Fibroblast of villous mesenchyme (primary cell): Measurements from ENCODE around the gene HILPDA. TPM values are rescaled to one million over a fixed set of nuclear protein-coding genes. Genes with fewer than 3 reads are reported as not detected.
"Not testable (repeated sequence)": the region's sequence is repeated elsewhere in the genome, so short reads cannot be mapped to it uniquely, and the experiment has no call there.

Source experiments
- DNase-seq: peaks from one replicate; pipeline ENCODE4 v3.0.0-alpha.2; 2010; ENCODE audit warnings: low read depth
- H3K4me3 ChIP-seq: 2 replicates; pipeline ENCODE4 v1.5.1; 2011; ENCODE audit warnings: low read depth, mild to moderate bottlenecking, low read length
- total RNA-seq: library from RNA; depleted of rRNA; stranded (reverse); fragments of >200 nt; gene quantifications from 2 replicates; pipeline ENCODE4 v1.2.3, GENCODE V29; 2012
- TF ChIP-seq, protein P1 (sequence below): IDR thresholded peaks from 2 replicates; pipeline ENCODE4 v1.5.1; 2012; ENCODE audit warnings: low read depth, mild to moderate bottlenecking, low read length; ENCODE audit not compliant: insufficient read depth

The HILPDA gene
- total RNA-seq, 1 donor = 14.7 TPM

DNA sequence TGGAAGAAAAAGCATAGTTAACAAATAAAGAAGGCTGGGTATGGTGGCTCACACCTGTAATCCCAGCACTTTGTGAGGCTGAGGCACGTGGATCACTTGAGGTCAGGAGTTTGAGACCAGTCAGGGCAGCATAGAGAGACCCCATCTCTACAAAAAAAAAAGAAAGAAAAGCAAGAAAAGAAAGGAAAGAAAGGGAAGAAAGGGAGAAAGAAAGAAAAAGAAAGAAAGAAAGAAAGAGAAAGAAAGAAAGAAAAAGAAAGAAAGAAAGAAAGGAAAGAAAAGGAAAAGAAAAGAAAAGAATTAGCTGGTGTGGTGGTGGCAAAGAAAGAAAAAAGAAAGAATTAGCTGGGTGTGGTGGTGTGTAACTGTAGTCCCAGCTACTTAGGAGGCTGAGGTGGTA is 3.1 kb upstream of the HILPDA start:
- TF ChIP-seq, protein P1, sequence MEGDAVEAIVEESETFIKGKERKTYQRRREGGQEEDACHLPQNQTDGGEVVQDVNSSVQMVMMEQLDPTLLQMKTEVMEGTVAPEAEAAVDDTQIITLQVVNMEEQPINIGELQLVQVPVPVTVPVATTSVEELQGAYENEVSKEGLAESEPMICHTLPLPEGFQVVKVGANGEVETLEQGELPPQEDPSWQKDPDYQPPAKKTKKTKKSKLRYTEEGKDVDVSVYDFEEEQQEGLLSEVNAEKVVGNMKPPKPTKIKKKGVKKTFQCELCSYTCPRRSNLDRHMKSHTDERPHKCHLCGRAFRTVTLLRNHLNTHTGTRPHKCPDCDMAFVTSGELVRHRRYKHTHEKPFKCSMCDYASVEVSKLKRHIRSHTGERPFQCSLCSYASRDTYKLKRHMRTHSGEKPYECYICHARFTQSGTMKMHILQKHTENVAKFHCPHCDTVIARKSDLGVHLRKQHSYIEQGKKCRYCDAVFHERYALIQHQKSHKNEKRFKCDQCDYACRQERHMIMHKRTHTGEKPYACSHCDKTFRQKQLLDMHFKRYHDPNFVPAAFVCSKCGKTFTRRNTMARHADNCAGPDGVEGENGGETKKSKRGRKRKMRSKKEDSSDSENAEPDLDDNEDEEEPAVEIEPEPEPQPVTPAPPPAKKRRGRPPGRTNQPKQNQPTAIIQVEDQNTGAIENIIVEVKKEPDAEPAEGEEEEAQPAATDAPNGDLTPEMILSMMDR = no peak
- no peak for DNase-seq
- no peak overlapping the region for H3K4me3 ChIP-seq

DNA sequence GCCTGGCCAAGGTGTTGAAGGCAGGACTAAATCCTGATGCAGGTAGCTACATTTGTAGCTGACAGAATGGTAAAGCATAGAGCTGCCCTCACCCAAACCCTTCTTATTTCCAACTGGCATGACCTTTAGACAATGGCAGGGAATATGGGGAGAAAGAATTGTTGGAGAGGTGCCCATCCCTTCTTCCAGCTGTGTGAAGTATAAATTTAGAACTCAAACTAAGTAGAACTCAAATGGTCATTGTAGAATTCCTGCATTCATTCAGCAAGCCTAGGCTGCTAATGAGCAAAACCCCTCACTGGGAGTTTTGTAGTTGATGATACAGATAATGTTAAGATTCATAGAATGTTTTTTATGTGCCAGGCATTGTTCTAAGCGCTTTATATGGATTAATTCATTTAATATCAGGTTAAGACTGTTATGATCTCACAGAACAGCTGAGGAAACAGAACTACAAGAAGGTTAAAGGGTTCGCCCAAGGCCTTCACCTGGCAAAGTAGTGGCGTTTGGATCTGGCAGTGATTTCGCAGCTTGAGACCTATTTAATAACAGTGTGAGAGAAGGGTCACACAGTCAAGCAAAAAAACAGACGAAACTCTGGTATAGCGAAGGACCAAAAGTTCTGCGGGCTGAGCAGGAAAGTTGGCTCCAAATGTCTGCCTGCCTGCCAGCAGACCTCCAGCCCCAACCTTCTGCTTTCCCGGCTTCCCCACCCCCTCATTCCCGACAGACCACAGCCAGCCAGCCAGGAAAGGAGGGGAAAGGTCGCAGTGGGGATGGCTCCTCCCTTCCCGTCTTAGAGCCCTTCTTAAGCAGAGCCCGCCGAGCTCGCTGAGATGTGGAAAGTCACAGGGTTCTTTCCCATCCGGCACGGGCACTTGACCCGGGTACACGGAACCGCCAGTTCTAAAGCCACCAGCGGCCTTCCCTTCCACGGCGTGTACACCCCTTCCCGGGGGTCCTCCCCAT is 1.6 kb upstream of the HILPDA start:
- DNase-seq = peak; percentile 98
- H3K4me3 ChIP-seq = peak overlapping the region; percentile 25
- TF ChIP-seq, protein P1 = no peak

- peak overlapping the region; percentile 77 for H3K4me3 ChIP-seq
- TF ChIP-seq, protein P1 = no peak
- peak; percentile 82 for DNase-seq
These were observed 703 bp upstream of the HILPDA start for GRCh38 chr7:128454808-128455542.

DNA sequence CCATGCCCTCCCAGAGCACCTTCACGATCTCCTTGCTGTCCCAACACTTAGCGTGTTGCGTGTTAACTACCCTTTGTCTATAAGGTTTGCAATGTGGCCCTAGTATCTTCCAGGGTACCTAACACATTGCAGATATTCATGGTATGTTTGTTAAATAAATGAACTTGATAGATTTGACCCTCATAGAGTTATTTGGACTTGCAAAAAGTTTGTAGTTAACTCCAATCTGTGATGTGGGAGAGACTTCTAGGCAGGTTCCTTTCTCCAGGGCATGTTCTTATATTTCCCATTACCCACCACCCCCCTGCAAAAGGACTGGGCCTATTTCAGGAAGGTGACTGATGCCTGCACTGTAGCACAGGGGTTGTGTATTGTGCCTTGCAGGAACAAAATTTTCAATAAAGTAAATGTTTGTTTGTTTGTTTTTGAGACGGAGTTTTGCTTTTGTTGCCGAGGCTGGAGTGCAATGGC is 612 bp downstream of the HILPDA start:
- TF ChIP-seq, protein P1 = no peak
- H3K4me3 ChIP-seq = peak overlapping the region; percentile 77
- DNase-seq = no peak

GRCh38 chr7:128457385-128457784 is 1.7 kb downstream of the HILPDA start:
- H3K4me3 ChIP-seq = not testable (repeated sequence)

DNA sequence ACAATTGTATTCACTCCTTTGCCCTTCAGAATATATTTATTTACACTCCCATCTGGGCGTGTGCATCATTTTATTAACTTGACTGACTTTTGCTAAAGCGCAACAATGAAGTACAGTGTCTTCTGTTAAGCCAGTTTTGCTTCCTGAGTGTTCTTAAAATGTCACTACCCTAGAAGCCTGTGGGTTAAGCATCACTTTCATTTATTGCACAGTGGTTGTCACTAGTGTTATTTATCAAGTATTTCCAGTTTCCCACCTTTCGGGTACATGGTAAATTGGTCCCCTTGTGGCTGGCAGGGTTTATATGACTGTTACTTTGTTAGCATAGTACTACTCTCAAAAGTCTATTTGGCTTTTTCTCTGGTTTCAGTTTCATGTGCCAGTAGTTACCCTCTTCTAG is 3.3 kb downstream of the HILPDA start:
- DNase-seq = no peak
- H3K4me3 ChIP-seq = no peak overlapping the region
- TF ChIP-seq, protein P1 = no peak

More at GRCh38 chr7:128457385-128457784, 1.7 kb downstream of the HILPDA start:
- DNase-seq = not testable (repeated sequence)

- TF ChIP-seq, protein P1 = peak; percentile 84
- H3K4me3 ChIP-seq = no peak overlapping the region
- peak; percentile 80 for DNase-seq
These were observed 3.8 kb downstream of the HILPDA start for GRCh38 chr7:128459394-128459878.
